ENCODE data around the gene SLN. TPM values are rescaled to one million over a fixed set of nuclear protein-coding genes. Genes with fewer than 3 reads are reported as not detected.

SLN gene
- polyA plus RNA-seq, 2 donors: 0.21 TPM; not detected in 1

- no peaks in the 10 kb centered on the region for H3K27me3 ChIP-seq (ENCODE audit: control insufficient read depth in 1 of 2, insufficient read depth in 2 of 2, low read length in 2 of 2)
Measured at GRCh38 chr11:107659310-107659709, 52.5 kb downstream of the SLN start.

More at GRCh38 chr11:107659310-107659709, 52.5 kb downstream of the SLN start:
- Histone ChIP-seq H3K27ac (ENCODE audit: low read depth in 2 of 2, low read length in 1 of 2) (no peak overlapping the region), H3K9me3 (ENCODE audit: control insufficient read depth in 2 of 2, insufficient read depth in 1 of 2, low read depth in 1 of 2, low read length in 1 of 2) (no peaks in the 10 kb centered on the region), H3K36me3 (ENCODE audit: control insufficient read depth in 2 of 2, insufficient read depth in 2 of 2, low read length in 1 of 2) (no peaks in the 10 kb centered on the region), H3K4me1 (ENCODE audit: control insufficient read depth in 2 of 2, insufficient read depth in 2 of 2, low read length in 1 of 2) (no peaks in the 10 kb centered on the region), H3K4me3 (ENCODE audit: low read depth in 1 of 2, low read length in 2 of 2) (no peak overlapping the region)

Other genes starting within 250 kb of the SLN start
- 1 to 10 TPM; 2.4 to 3.5 TPM for gene ALKBH8, start 146.3 kb downstream of the SLN start, polyA plus RNA-seq
- under 1 TPM in 1 of 2 donors, not detected in 1; 0.02 TPM for gene ELMOD1, start 120.9 kb downstream of the SLN start, polyA plus RNA-seq
- gene SLC35F2, start 146.7 kb upstream of the SLN start, polyA plus RNA-seq: 10 to 100 TPM in 1 of 2 donors, 1 to 10 TPM in 1; 9.3 to 12.6 TPM
- gene RAB39A, start 216.4 kb upstream of the SLN start, polyA plus RNA-seq: under 1 TPM in 1 of 2 donors, not detected in 1; 0.04 TPM

Measured in esophagus (tissue), 2 donors.